IPS-18c (cell line): ENCODE results near the gene SLC28A1.

ENCODE experiments used
- H3K4me3 ChIP-seq: 2 replicates; pipeline ENCODE4 v1.7.0; 2013; ENCODE audit warnings: low read depth, mild to moderate bottlenecking, low read length, moderate library complexity; ENCODE audit not compliant: insufficient read depth
- H3K9me3 ChIP-seq: one replicate; pipeline ENCODE4 v1.6.1; 2013; ENCODE audit warnings: mild to moderate bottlenecking, low read length, moderate library complexity; ENCODE audit not compliant: control insufficient read depth, insufficient read depth

The SLC28A1 gene

GRCh38 chr15:84944861-84945260 lies 60.4 kb downstream of the SLC28A1 start:
- no peaks in the 10 kb centered on the region for H3K9me3 ChIP-seq
- H3K4me3 ChIP-seq = no peak overlapping the region

- no peaks in the 10 kb centered on the region for H3K9me3 ChIP-seq
- H3K4me3 ChIP-seq = no peak overlapping the region
These were observed 62.5 kb downstream of the SLC28A1 start for GRCh38 chr15:84946772-84947489.

GRCh38 chr15:84947947-84948830 lies 63.7 kb downstream of the SLC28A1 start:
- Histone ChIP-seq H3K9me3 (no peaks in the 10 kb centered on the region), H3K4me3 (no peak overlapping the region)

- Histone ChIP-seq H3K4me3 (no peak overlapping the region), H3K9me3 (no peaks in the 10 kb centered on the region)
These were observed 64.6 kb downstream of the SLC28A1 start for GRCh38 chr15:84949043-84949442.

- Histone ChIP-seq H3K4me3 (no peak overlapping the region), H3K9me3 (no peaks in the 10 kb centered on the region)
These were observed 65.5 kb downstream of the SLC28A1 start for GRCh38 chr15:84949845-84950569.

- no peaks in the 10 kb centered on the region for H3K9me3 ChIP-seq
These were observed 66.2 kb downstream of the SLC28A1 start for GRCh38 chr15:84950570-84951111.

GRCh38 chr15:84951736-84952135 lies 67.3 kb downstream of the SLC28A1 start:
- no peaks in the 10 kb centered on the region for H3K9me3 ChIP-seq
- H3K4me3 ChIP-seq = no peak overlapping the region

More at GRCh38 chr15:84950570-84951111, 66.2 kb downstream of the SLC28A1 start:
- no peak overlapping the region for H3K4me3 ChIP-seq

GRCh38 chr15:84953136-84953535 lies 68.7 kb downstream of the SLC28A1 start:
- Histone ChIP-seq H3K9me3 (no peaks in the 10 kb centered on the region), H3K4me3 (no peak overlapping the region)

- Histone ChIP-seq H3K4me3 (no peak overlapping the region), H3K9me3 (no peaks in the 10 kb centered on the region)
These were observed 69.3 kb downstream of the SLC28A1 start for GRCh38 chr15:84953726-84954125.

GRCh38 chr15:84955089-84955848 lies 70.8 kb downstream of the SLC28A1 start:
- Histone ChIP-seq H3K4me3 (no peak overlapping the region), H3K9me3 (no peaks in the 10 kb centered on the region)

- Histone ChIP-seq H3K9me3 (no peaks in the 10 kb centered on the region), H3K4me3 (no peak overlapping the region)
These were observed 71.7 kb downstream of the SLC28A1 start for GRCh38 chr15:84956199-84956598.

- peaks cover 5% of the 10 kb centered on the region for H3K9me3 ChIP-seq
- H3K4me3 ChIP-seq = no peak overlapping the region
These were observed 76.1 kb downstream of the SLC28A1 start for GRCh38 chr15:84960391-84961113.

GRCh38 chr15:84961114-84961452 lies 76.6 kb downstream of the SLC28A1 start:
- no peak overlapping the region for H3K4me3 ChIP-seq

GRCh38 chr15:84961707-84962106 lies 77.2 kb downstream of the SLC28A1 start:
- Histone ChIP-seq H3K4me3 (no peak overlapping the region), H3K9me3 (peaks cover 7% of the 10 kb centered on the region)

More at GRCh38 chr15:84961114-84961452, 76.6 kb downstream of the SLC28A1 start:
- H3K9me3 ChIP-seq = peaks cover 5% of the 10 kb centered on the region

- H3K4me3 ChIP-seq = no peak overlapping the region
These were observed 78.5 kb downstream of the SLC28A1 start for GRCh38 chr15:84962955-84963354.

GRCh38 chr15:84967380-84967779 lies 82.9 kb downstream of the SLC28A1 start:
- Histone ChIP-seq H3K9me3 (peaks cover 9% of the 10 kb centered on the region), H3K4me3 (no peak overlapping the region)

More at GRCh38 chr15:84962955-84963354, 78.5 kb downstream of the SLC28A1 start:
- H3K9me3 ChIP-seq = peaks cover 9% of the 10 kb centered on the region
